CD4-positive, CD25-positive, alpha-beta regulatory T cell (primary cell): ENCODE measurements around the gene ADCY2. TPM values are rescaled to one million over a fixed set of nuclear protein-coding genes. Genes with fewer than 3 reads are reported as not detected.

ENCODE experiments used
- ATAC-seq, 2 donors: fragments of 150-1000 bp; cut with Tn5 transposase; one replicate each; pipeline ENCODE4 v1.10.0; 2021; ENCODE audit warnings: low read depth in 2 of 2, moderate number of reproducible peaks in 2 of 2, moderate library complexity in 1 of 2
- DNase-seq, 3 donors: peaks; one replicate each; pipeline versions ENCODE4 v3.0.0 to v3.0.0-alpha.2; 2012 to 2022; ENCODE audit warnings: mixed read lengths in 1 of 3
- H3K27ac ChIP-seq: one replicate; pipeline ENCODE4 v1.7.0; 2013; ENCODE audit warnings: mild to moderate bottlenecking, low read length; ENCODE audit not compliant: insufficient read depth, poor library complexity, severe bottlenecking
- H3K27me3 ChIP-seq: one replicate; pipeline ENCODE4 v1.7.0; 2013; ENCODE audit warnings: low read length; ENCODE audit not compliant: control insufficient read depth, insufficient read depth
- H3K36me3 ChIP-seq: one replicate; pipeline ENCODE4 v1.7.0; 2013; ENCODE audit warnings: mild to moderate bottlenecking, low read length, moderate library complexity; ENCODE audit not compliant: control insufficient read depth, insufficient read depth
- H3K4me1 ChIP-seq: 2 replicates; pipeline ENCODE4 v1.7.0; 2013; ENCODE audit warnings: mild to moderate bottlenecking, low read length; ENCODE audit not compliant: insufficient read depth, control insufficient read depth, poor library complexity, severe bottlenecking
- H3K4me3 ChIP-seq: one replicate; pipeline ENCODE4 v1.7.0; 2013; ENCODE audit warnings: low read depth, mild to moderate bottlenecking, low read length, moderate library complexity
- H3K9me3 ChIP-seq, 2 experiments: 1 replicate in 1 of 2; 2 replicates in 1 of 2; pipeline ENCODE4 v1.7.0; 2013; ENCODE audit warnings: low read length in 2 of 2, mild to moderate bottlenecking in 1 of 2, moderate library complexity in 1 of 2; ENCODE audit not compliant: control insufficient read depth in 2 of 2
- H3K27ac Mint-ChIP-seq, 3 donors: one replicate each; pipeline ENCODE4 v1.8.0; 2020 to 2022; ENCODE audit warnings: mild to moderate bottlenecking in 3 of 3, mixed read lengths in 3 of 3, moderate library complexity in 2 of 3
- H3K27me3 Mint-ChIP-seq: one replicate; pipeline ENCODE4 v1.8.0; 2022; ENCODE audit warnings: mild to moderate bottlenecking, mixed read lengths
- H3K36me3 Mint-ChIP-seq: one replicate; pipeline ENCODE4 v1.8.0; 2020; ENCODE audit warnings: mixed read lengths
- H3K4me1 Mint-ChIP-seq, 4 donors: one replicate each; pipeline ENCODE4 v1.8.0; 2020 to 2022; ENCODE audit warnings: mixed read lengths in 4 of 4, mild to moderate bottlenecking in 1 of 4
- H3K4me3 Mint-ChIP-seq, 4 donors: one replicate each; pipeline ENCODE4 v1.8.0; 2020 to 2022; ENCODE audit warnings: mild to moderate bottlenecking in 4 of 4, mixed read lengths in 4 of 4, moderate library complexity in 3 of 4
- H3K9me3 Mint-ChIP-seq, 7 donors: one replicate each; pipeline ENCODE4 v1.8.0; 2020 to 2022; ENCODE audit warnings: mixed read lengths in 7 of 7, mild to moderate bottlenecking in 3 of 7, moderate library complexity in 2 of 7
- polyA plus RNA-seq, 4 donors: library from polyadenylated mRNA; unstranded; fragments of 300-500 nt; fragmentation: Illumina TruSeq; gene quantifications; one replicate each; pipeline ENCODE4 v1.2.3, GENCODE V29; 2021
- total RNA-seq: library from RNA; stranded (reverse); gene quantifications from one replicate; pipeline ENCODE4 v1.2.3, GENCODE V29; 2022

Gene ADCY2
- total and polyA plus RNA-seq, 5 donors from 2014 or later: not detected

DNA sequence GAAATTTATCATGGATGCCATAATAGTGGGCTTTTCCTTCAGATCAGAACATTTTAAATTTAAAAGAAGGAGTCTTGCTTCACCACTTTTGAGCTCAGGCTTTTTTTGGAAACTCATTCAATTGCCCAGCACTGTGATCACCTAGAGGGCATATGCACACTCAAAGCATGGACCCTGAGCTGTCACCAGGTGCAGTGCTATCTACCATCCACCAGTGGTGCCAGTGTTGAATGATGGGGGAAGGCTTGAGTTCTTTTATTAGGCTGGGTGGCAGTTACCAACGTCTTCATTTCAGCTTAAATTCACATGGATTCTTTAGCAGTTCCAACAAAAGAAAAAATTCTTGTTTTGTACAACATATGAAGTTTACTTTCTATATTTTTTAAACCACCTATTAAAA, 290.9 kb downstream of the ADCY2 start:
- no peak overlapping the region for H3K27ac Mint-ChIP-seq
- H3K27me3 Mint-ChIP-seq: no peaks in the 10 kb centered on the region
- no peak overlapping the region for H3K4me3 ChIP-seq
- H3K36me3 Mint-ChIP-seq: no peaks in the 10 kb centered on the region
- DNase-seq (no peak), ATAC-seq (no peak)
- peaks cover 0 to 2% (median 0%) of the 10 kb centered on the region in 7 donors for H3K9me3 Mint-ChIP-seq
- no peaks in the 10 kb centered on the region for H3K4me1 ChIP-seq
- no peaks in the 10 kb centered on the region for H3K27me3 ChIP-seq
- H3K4me3 Mint-ChIP-seq: no peak overlapping the region
- no peaks in the 10 kb centered on the region for H3K4me1 Mint-ChIP-seq
- H3K27ac ChIP-seq: no peak overlapping the region
- H3K9me3 ChIP-seq: no peaks in the 10 kb centered on the region
- H3K36me3 ChIP-seq: no peaks in the 10 kb centered on the region

- Mint-ChIP-seq H3K27ac (no peak overlapping the region), H3K9me3 (peaks cover 0 to 2% (median 0%) of the 10 kb centered on the region in 7 donors), H3K27me3 (peaks cover 4% of the 10 kb centered on the region), H3K4me3 (no peak overlapping the region), H3K4me1 (no peaks in the 10 kb centered on the region), H3K36me3 (no peaks in the 10 kb centered on the region)
- H3K4me1 ChIP-seq: no peaks in the 10 kb centered on the region
- H3K36me3 ChIP-seq: no peaks in the 10 kb centered on the region
- ATAC-seq (no peak), DNase-seq (no peak)
- H3K27me3 ChIP-seq: no peaks in the 10 kb centered on the region
- no peak overlapping the region for H3K27ac ChIP-seq
- no peaks in the 10 kb centered on the region for H3K9me3 ChIP-seq
- no peak overlapping the region for H3K4me3 ChIP-seq
Measured at GRCh38 chr5:7690557-7690956, 294.6 kb downstream of the ADCY2 start.

DNA sequence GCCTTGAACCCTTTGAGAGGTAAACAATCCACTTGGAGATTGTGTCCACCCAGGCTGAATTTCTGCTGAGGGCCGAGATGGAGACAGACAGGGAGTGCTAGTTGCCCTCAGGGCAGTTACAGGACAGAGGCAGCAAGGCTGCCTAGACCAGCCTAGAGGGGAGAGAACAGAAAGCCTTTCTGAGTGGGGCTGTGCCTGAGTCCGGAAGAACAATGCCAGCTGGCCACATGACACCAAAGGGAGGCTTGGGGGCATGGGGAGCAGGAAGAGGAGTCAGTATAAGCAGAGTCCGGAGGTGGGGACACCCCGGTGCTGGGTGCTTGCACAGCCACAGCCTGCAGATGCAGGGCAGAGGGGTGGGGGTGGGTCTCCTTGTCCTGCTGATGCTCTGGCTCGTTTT, 309.3 kb downstream of the ADCY2 start:
- no peaks in the 10 kb centered on the region for H3K27me3 ChIP-seq
- H3K36me3 Mint-ChIP-seq: no peaks in the 10 kb centered on the region
- H3K36me3 ChIP-seq: no peaks in the 10 kb centered on the region
- peaks cover 0 to 3% (median 0%) of the 10 kb centered on the region in 7 donors for H3K9me3 Mint-ChIP-seq
- H3K4me1 Mint-ChIP-seq: peaks cover 0 to 4% (median 0%) of the 10 kb centered on the region in 4 donors
- H3K27ac ChIP-seq: no peak overlapping the region
- H3K4me3 ChIP-seq: no peak overlapping the region
- H3K27ac Mint-ChIP-seq: no peak overlapping the region
- no peaks in the 10 kb centered on the region for H3K27me3 Mint-ChIP-seq
- no peak overlapping the region for H3K4me3 Mint-ChIP-seq
- DNase-seq (no peak), ATAC-seq (no peak)
- no peaks in the 10 kb centered on the region for H3K9me3 ChIP-seq
- H3K4me1 ChIP-seq: no peaks in the 10 kb centered on the region

- no peaks in the 10 kb centered on the region for H3K36me3 Mint-ChIP-seq
- ATAC-seq (no peak), DNase-seq (no peak)
- no peaks in the 10 kb centered on the region for H3K4me1 ChIP-seq
- H3K27me3 Mint-ChIP-seq: no peaks in the 10 kb centered on the region
- peaks cover 0 to 4% (median 0%) of the 10 kb centered on the region in 4 donors for H3K4me1 Mint-ChIP-seq
- no peaks in the 10 kb centered on the region for H3K27me3 ChIP-seq
- no peaks in the 10 kb centered on the region for H3K36me3 ChIP-seq
- H3K27ac Mint-ChIP-seq: no peak overlapping the region
- H3K9me3 ChIP-seq: no peaks in the 10 kb centered on the region
- H3K9me3 Mint-ChIP-seq: peaks cover 0 to 3% (median 0%) of the 10 kb centered on the region in 7 donors
- H3K4me3 ChIP-seq: no peak overlapping the region
- H3K27ac ChIP-seq: no peak overlapping the region
- H3K4me3 Mint-ChIP-seq: no peak overlapping the region
Measured at GRCh38 chr5:7705736-7706135, 309.8 kb downstream of the ADCY2 start.

DNA sequence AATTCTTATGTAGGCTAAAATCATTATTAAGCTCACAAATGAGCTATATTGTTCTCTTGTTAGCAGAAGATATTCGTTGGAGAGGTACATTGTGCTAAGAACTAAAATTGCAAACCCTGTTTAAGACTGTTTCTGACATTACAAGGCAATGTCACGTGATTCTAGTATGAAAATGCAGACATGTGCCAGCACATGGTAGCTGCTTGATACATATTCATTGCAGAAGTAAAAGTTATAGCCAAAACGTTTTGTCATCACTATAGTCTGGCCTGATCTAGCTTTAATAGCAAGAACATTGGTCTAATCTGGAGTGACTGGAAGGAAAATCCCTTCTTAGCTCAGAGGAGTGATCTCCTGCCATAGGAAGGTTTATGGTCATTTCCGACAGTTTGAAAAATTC, 310.3 kb downstream of the ADCY2 start:
- no peak for ATAC-seq
- no peak overlapping the region for H3K4me3 Mint-ChIP-seq
- H3K27ac ChIP-seq: no peak overlapping the region

DNA sequence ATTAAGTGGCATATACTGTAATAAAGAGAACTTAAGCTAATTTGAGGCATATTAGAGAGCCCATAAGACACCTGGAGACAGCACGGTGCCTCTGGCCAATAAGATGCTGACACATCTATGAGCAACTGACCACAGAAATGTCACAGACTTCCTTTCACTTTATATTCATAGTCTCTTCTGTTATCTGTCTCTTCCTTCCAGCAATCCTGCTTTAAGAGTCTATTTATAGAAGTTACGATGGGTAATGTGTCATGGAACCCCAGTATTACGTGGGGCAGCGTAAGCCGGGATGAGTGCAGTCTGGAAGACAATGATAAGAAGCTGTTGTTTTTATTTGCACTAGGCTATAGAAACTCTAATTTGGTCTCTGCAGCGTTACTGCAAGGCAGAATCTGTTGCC, 318.2 kb downstream of the ADCY2 start:
- H3K27me3 ChIP-seq: no peaks in the 10 kb centered on the region
- no peak overlapping the region for H3K4me3 ChIP-seq
- H3K27ac ChIP-seq: no peak overlapping the region
- H3K9me3 ChIP-seq: no peaks in the 10 kb centered on the region
- no peak for ATAC-seq
- Mint-ChIP-seq H3K4me3 (no peak overlapping the region), H3K4me1 (no peaks in the 10 kb centered on the region), H3K27me3 (no peaks in the 10 kb centered on the region), H3K27ac (no peak overlapping the region), H3K36me3 (no peaks in the 10 kb centered on the region), H3K9me3 (peaks cover 0 to 2% (median 0%) of the 10 kb centered on the region in 7 donors)
- H3K36me3 ChIP-seq: no peaks in the 10 kb centered on the region
- H3K4me1 ChIP-seq: no peaks in the 10 kb centered on the region
- no peak for DNase-seq

More for the DNA sequence above, 310.3 kb downstream of the ADCY2 start:
- H3K4me1 Mint-ChIP-seq: peaks cover 0 to 4% (median 0%) of the 10 kb centered on the region in 4 donors
- Histone ChIP-seq H3K9me3 (no peaks in the 10 kb centered on the region), H3K4me3 (no peak overlapping the region), H3K36me3 (no peaks in the 10 kb centered on the region), H3K27me3 (no peaks in the 10 kb centered on the region), H3K4me1 (no peaks in the 10 kb centered on the region)
- no peaks in the 10 kb centered on the region for H3K36me3 Mint-ChIP-seq
- no peak overlapping the region for H3K27ac Mint-ChIP-seq
- peaks cover 0 to 3% (median 0%) of the 10 kb centered on the region in 7 donors for H3K9me3 Mint-ChIP-seq
- no peak for DNase-seq
- no peaks in the 10 kb centered on the region for H3K27me3 Mint-ChIP-seq

GRCh38 chr5:7714697-7715096, 318.8 kb downstream of the ADCY2 start:
- Histone ChIP-seq H3K9me3 (no peaks in the 10 kb centered on the region), H3K27ac (no peak overlapping the region), H3K4me1 (no peaks in the 10 kb centered on the region), H3K27me3 (no peaks in the 10 kb centered on the region), H3K4me3 (no peak overlapping the region), H3K36me3 (no peaks in the 10 kb centered on the region)
- DNase-seq (no peak), ATAC-seq (no peak)
- Mint-ChIP-seq H3K4me1 (no peaks in the 10 kb centered on the region), H3K4me3 (no peak overlapping the region), H3K27ac (no peak overlapping the region), H3K9me3 (peaks cover 0 to 2% (median 0%) of the 10 kb centered on the region in 7 donors), H3K27me3 (no peaks in the 10 kb centered on the region), H3K36me3 (no peaks in the 10 kb centered on the region)

DNA sequence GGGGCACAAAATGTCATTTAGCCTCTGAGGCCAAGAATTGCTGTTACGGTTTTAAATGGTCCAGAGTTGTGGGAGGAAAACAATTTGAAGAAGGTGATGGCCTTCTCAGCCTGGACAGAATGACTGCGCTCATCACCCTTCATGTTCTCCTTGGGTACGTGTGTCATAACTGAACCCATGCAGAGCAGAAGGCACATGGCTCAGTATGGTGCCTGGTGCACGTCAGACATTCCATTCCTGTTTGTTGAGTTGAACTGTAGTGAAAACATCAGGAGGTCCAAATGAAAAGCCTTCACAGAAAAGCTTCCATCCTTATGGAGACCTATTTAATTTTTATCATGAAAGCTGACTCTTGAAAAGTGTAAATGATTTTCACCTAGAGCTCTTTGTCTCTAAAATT, 321.8 kb downstream of the ADCY2 start:
- H3K4me3 Mint-ChIP-seq: no peak overlapping the region
- peaks cover 0 to 1% of the 10 kb centered on the region in 2 experiments for H3K9me3 ChIP-seq
- DNase-seq (no peak), ATAC-seq (no peak)
- no peaks in the 10 kb centered on the region for H3K27me3 Mint-ChIP-seq
- no peaks in the 10 kb centered on the region for H3K27me3 ChIP-seq
- H3K4me1 Mint-ChIP-seq: no peaks in the 10 kb centered on the region
- no peaks in the 10 kb centered on the region for H3K4me1 ChIP-seq
- peaks cover 0 to 2% (median 1%) of the 10 kb centered on the region in 7 donors for H3K9me3 Mint-ChIP-seq
- no peak overlapping the region for H3K4me3 ChIP-seq
- H3K27ac ChIP-seq: no peak overlapping the region
- H3K36me3 ChIP-seq: no peaks in the 10 kb centered on the region
- no peaks in the 10 kb centered on the region for H3K36me3 Mint-ChIP-seq
- no peak overlapping the region for H3K27ac Mint-ChIP-seq
